Calu3 (cell line): ENCODE data around the gene SNTG2. TPM values are rescaled to one million over a fixed set of nuclear protein-coding genes. Genes with fewer than 3 reads are reported as not detected.

Experiments used
- BruUV-seq: library from RNA; stranded (reverse); fragments of 400-500 nt; replicated peaks from 2 replicates; lab custom pipeline; 2021; lab: Mats Ljungman, UMichigan
- CTCF ChIA-PET: fragments of 300-600 bp; sonication (Branson Sonifier 250); formaldehyde crosslinking; loops from one replicate; lab custom pipeline; 2022; ENCODE audit warnings: antibody characterized with exemption; lab: Charles Lee
- DNase-seq: peaks from one replicate; pipeline ENCODE4 v3.0.0; 2022
- H3K27ac Mint-ChIP-seq: one replicate; pipeline ENCODE4 v1.8.0; 2022; ENCODE audit warnings: mixed read lengths; ENCODE audit not compliant: unreplicated experiment
- H3K27me3 Mint-ChIP-seq: one replicate; pipeline ENCODE4 v1.8.0; 2022; ENCODE audit warnings: mixed read lengths; ENCODE audit not compliant: unreplicated experiment
- H3K36me3 Mint-ChIP-seq: one replicate; pipeline ENCODE4 v1.8.0; 2022; ENCODE audit warnings: mild to moderate bottlenecking, moderate library complexity, mixed read lengths; ENCODE audit not compliant: insufficient read depth, unreplicated experiment
- H3K4me1 Mint-ChIP-seq: one replicate; pipeline ENCODE4 v1.8.0; 2022; ENCODE audit warnings: mild to moderate bottlenecking, low read depth, mixed read lengths; ENCODE audit not compliant: unreplicated experiment
- H3K4me3 Mint-ChIP-seq: one replicate; pipeline ENCODE4 v1.8.0; 2022; ENCODE audit warnings: mild to moderate bottlenecking, low read depth, moderate library complexity, mixed read lengths; ENCODE audit not compliant: unreplicated experiment
- H3K9me3 Mint-ChIP-seq: one replicate; pipeline ENCODE4 v1.8.0; 2022; ENCODE audit warnings: low read depth, mixed read lengths; ENCODE audit not compliant: unreplicated experiment
- intact Hi-C: fragments of 100-400 bp; cut with micrococcal nuclease; formaldehyde crosslinking; loops from one replicate; pipeline ENCODE4 v1.10.0; 2022; ENCODE audit not compliant: unreplicated experiment
- total RNA-seq: library from RNA; stranded (reverse); gene quantifications from 2 replicates; pipeline ENCODE4 v1.2.3, GENCODE V29; 2022
- TF ChIP-seq, protein P1 (sequence below): fragments of 200-600 bp; IDR thresholded peaks from one replicate; pipeline ENCODE4 v1.8.0; 2022; ENCODE audit warnings: antibody characterized with exemption; ENCODE audit not compliant: unreplicated experiment

Gene SNTG2
- total RNA-seq, 1 experiment from 2014 or later, result not detected

GRCh38 chr2:1049691-1050090, 99.0 kb downstream of the SNTG2 start:
- TF ChIP-seq, protein P1, sequence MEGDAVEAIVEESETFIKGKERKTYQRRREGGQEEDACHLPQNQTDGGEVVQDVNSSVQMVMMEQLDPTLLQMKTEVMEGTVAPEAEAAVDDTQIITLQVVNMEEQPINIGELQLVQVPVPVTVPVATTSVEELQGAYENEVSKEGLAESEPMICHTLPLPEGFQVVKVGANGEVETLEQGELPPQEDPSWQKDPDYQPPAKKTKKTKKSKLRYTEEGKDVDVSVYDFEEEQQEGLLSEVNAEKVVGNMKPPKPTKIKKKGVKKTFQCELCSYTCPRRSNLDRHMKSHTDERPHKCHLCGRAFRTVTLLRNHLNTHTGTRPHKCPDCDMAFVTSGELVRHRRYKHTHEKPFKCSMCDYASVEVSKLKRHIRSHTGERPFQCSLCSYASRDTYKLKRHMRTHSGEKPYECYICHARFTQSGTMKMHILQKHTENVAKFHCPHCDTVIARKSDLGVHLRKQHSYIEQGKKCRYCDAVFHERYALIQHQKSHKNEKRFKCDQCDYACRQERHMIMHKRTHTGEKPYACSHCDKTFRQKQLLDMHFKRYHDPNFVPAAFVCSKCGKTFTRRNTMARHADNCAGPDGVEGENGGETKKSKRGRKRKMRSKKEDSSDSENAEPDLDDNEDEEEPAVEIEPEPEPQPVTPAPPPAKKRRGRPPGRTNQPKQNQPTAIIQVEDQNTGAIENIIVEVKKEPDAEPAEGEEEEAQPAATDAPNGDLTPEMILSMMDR, result no peak
- Mint-ChIP-seq H3K27me3 (no peaks in the 10 kb centered on the region), H3K4me3 (no peak overlapping the region), H3K9me3 (peaks cover 26% of the 10 kb centered on the region), H3K4me1 (no peaks in the 10 kb centered on the region), H3K36me3 (no peaks in the 10 kb centered on the region), H3K27ac (no peak overlapping the region)
- DNase-seq, result no peak
- intact Hi-C loops, result no loop called here
- CTCF ChIA-PET, result no interaction called here
- BruUV-seq, result no TSS peak

DNA sequence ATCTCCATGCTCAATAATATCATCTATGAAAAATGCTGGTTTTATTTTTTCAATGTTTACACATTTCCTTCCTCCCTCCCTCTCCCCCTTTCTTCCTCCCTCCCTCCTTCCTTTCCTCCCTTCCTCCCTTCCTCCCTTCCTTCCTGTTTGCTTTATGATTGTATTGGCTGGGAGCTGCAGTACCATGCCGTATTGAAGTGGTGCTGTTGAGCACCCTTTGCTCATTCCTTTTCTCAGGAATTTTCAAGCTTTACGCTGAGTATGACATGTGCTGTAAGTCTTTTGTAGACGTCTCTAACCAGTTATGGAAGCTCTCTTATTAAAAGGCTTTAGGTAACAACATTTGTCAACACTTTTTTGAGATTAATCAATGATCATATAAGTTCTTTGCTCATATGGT, 100.4 kb downstream of the SNTG2 start:
- H3K9me3 Mint-ChIP-seq, result peaks cover 18% of the 10 kb centered on the region
- H3K36me3 Mint-ChIP-seq, result no peaks in the 10 kb centered on the region
- no peak overlapping the region for H3K27ac Mint-ChIP-seq
- DNase-seq, result no peak
- intact Hi-C loops, result no loop called here
- TF ChIP-seq, protein P1, result no peak
- BruUV-seq, result no TSS peak
- H3K4me1 Mint-ChIP-seq, result no peaks in the 10 kb centered on the region
- H3K27me3 Mint-ChIP-seq, result no peaks in the 10 kb centered on the region
- H3K4me3 Mint-ChIP-seq, result no peak overlapping the region
- CTCF ChIA-PET, result no interaction called here

DNA sequence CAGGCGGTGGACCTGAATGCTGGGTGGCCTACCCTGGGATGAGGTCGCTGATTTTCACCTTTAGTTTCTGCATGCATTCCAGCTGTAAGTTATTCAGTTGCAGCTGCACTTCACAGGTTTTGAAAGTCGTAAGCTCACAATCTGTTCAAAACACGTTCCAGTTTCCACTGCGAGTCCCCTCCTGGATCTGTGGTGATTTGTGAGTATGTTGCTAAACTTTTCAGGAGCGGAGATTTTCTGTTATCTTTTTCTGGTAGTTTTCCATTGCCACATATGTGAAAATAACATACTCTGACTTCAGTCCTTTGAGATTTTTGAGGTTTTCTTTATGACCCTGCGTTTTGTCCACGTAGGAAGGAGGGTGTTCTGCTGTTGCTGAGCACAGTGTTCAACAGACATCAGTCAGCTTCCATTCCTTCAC, 102.1 kb downstream of the SNTG2 start:
- H3K36me3 Mint-ChIP-seq, result no peaks in the 10 kb centered on the region
- no peak overlapping the region for H3K27ac Mint-ChIP-seq

DNA sequence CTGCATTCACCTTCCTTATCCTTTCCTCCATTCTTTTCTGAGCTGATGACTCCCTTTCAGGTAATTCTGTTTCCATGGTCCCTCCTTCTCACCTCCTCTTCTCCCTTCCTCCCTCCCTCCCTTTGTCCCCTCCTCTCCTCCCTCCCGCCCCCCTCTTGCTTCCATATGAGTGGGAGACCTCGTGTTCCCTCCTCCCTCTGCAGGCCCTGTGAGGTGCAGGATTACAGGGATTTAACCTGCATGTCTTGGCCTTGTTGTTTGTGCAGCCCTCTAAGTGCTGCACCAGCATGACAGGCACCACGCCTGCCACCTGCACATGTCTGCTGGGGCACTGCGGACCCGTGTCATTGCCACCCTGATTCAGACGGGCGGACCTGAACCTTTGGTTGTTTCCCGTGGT, 103.1 kb downstream of the SNTG2 start:
- intact Hi-C loops, result no loop called here
- no peak overlapping the region for H3K27ac Mint-ChIP-seq
- no peaks in the 10 kb centered on the region for H3K4me1 Mint-ChIP-seq
- H3K9me3 Mint-ChIP-seq, result peaks cover 20% of the 10 kb centered on the region
- CTCF ChIA-PET, result no interaction called here
- H3K4me3 Mint-ChIP-seq, result no peak overlapping the region
- no peak for DNase-seq
- no peaks in the 10 kb centered on the region for H3K27me3 Mint-ChIP-seq
- BruUV-seq, result no TSS peak
- no peaks in the 10 kb centered on the region for H3K36me3 Mint-ChIP-seq
- TF ChIP-seq, protein P1, result no peak

More for the DNA sequence above, 102.1 kb downstream of the SNTG2 start:
- TF ChIP-seq, protein P1, result no peak
- no peaks in the 10 kb centered on the region for H3K4me1 Mint-ChIP-seq
- CTCF ChIA-PET, result no interaction called here
- H3K4me3 Mint-ChIP-seq, result no peak overlapping the region
- peaks cover 22% of the 10 kb centered on the region for H3K9me3 Mint-ChIP-seq
- H3K27me3 Mint-ChIP-seq, result no peaks in the 10 kb centered on the region
- DNase-seq, result no peak
- intact Hi-C loops, result no loop called here
- BruUV-seq, result no TSS peak
